Fibroblast of pulmonary artery (primary cell): ENCODE data around the gene HBQ1.
"Not testable (repeated sequence)": the region's sequence is repeated elsewhere in the genome, so short reads cannot be mapped to it uniquely, and the experiment has no call there.

ENCODE experiments used
- DNase-seq: peaks from one replicate; pipeline ENCODE4 v3.0.0-alpha.2; 2010; ENCODE audit warnings: low read depth
- H3K4me3 ChIP-seq: replicated peaks from 2 replicates; pipeline ENCODE4 v1.5.1; 2011; ENCODE audit warnings: low read depth, mild to moderate bottlenecking, control low read depth, low read length, moderate library complexity
- TF ChIP-seq, protein P1 (sequence below): IDR thresholded peaks from 2 replicates; pipeline ENCODE4 v1.5.1; 2011; ENCODE audit warnings: mild to moderate bottlenecking, control low read depth, low read length, inconsistent platforms; ENCODE audit errors: missing control alignments

HBQ1 gene

GRCh38 chr16:162271-162991 lies 17.8 kb upstream of the HBQ1 start:
- no peak for DNase-seq
- TF ChIP-seq, protein P1, sequence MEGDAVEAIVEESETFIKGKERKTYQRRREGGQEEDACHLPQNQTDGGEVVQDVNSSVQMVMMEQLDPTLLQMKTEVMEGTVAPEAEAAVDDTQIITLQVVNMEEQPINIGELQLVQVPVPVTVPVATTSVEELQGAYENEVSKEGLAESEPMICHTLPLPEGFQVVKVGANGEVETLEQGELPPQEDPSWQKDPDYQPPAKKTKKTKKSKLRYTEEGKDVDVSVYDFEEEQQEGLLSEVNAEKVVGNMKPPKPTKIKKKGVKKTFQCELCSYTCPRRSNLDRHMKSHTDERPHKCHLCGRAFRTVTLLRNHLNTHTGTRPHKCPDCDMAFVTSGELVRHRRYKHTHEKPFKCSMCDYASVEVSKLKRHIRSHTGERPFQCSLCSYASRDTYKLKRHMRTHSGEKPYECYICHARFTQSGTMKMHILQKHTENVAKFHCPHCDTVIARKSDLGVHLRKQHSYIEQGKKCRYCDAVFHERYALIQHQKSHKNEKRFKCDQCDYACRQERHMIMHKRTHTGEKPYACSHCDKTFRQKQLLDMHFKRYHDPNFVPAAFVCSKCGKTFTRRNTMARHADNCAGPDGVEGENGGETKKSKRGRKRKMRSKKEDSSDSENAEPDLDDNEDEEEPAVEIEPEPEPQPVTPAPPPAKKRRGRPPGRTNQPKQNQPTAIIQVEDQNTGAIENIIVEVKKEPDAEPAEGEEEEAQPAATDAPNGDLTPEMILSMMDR = no peak
- no peak overlapping the region for H3K4me3 ChIP-seq

- not testable (repeated sequence) for DNase-seq, H3K4me3 ChIP-seq
These were observed 17.1 kb upstream of the HBQ1 start for GRCh38 chr16:163139-163538.

DNA sequence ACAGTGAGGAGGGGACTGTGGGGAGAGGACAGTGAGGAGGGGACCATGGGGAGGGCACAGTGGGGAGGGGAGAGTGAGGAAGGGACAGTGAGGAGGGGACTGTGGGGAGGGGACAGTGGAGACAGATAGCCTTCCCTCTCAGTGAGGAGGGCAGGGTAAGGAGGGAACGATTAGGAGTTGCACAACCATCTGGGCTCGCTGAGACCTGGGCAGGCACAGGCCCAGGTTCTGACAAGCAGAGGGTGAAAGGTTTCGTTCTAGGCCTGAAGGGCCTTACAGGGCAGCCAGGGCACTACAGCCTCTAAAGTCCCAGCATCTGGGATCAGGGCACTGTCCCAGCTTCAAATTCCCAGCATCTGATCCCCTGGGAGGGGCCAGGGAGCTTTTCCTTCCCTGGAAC lies 16.6 kb upstream of the HBQ1 start:
- DNase-seq, H3K4me3 ChIP-seq: not testable (repeated sequence)

DNA sequence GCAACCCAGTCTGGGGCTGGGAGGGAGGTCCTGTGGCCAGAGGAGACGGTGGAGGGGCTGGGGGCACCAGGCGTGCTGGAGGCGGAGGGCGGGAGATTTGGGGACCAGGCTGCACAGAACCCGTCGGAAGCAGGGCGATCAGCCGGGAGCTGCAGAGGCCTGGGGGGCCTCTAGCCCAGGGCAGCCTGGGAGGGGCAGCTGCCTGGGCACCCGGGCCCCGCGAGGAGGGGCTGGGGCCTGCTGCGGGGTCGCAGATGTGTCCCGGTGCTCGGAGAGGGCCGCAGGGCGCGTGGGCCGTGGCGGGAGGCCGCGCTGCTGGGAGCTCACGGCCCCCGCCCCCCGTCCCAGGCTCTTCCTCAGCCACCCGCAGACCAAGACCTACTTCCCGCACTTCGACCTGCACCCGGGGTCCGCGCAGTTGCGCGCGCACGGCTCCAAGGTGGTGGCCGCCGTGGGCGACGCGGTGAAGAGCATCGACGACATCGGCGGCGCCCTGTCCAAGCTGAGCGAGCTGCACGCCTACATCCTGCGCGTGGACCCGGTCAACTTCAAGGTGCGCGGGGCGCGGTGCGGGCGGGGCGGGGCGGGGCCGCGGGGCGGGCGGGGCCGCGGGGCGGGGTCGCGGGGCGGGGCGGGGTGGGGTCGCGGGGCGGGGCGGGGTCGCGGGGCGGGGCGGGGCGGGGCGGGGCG lies 16.0 kb upstream of the HBQ1 start:
- DNase-seq = not testable (repeated sequence)

DNA sequence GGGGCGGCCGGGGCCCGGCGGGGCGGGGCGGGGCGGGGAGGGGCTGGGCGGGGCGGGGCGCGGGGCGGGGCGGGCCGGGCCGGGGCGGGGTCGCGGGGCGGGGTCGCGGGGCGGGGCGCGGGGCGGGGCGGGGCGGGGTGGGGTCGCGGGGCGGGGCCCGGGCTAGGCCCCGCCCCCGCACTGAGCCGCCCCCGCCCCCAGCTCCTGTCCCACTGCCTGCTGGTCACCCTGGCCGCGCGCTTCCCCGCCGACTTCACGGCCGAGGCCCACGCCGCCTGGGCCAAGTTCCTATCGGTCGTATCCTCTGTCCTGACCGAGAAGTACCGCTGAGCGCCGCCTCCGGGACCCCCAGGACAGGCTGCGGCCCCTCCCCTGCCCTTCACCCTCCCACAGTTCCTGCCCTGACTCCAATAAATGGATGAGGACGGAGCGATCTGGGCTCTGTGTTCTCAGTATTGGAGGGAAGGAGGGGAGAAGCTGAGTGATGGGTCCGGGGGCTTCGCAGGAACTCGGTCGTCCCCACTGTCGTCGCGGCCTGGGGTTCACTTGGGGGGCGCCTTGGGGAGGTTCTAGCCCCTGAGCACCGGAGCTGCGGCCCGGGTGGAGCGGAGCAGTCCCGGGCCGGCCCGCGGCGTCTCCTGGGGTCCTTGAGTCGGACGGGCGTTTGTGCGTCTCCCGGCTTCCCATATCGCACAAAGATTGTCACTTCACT lies 15.3 kb upstream of the HBQ1 start:
- no peak overlapping the region for H3K4me3 ChIP-seq

More for the DNA sequence above, 16.0 kb upstream of the HBQ1 start:
- H3K4me3 ChIP-seq = not testable (repeated sequence)

DNA sequence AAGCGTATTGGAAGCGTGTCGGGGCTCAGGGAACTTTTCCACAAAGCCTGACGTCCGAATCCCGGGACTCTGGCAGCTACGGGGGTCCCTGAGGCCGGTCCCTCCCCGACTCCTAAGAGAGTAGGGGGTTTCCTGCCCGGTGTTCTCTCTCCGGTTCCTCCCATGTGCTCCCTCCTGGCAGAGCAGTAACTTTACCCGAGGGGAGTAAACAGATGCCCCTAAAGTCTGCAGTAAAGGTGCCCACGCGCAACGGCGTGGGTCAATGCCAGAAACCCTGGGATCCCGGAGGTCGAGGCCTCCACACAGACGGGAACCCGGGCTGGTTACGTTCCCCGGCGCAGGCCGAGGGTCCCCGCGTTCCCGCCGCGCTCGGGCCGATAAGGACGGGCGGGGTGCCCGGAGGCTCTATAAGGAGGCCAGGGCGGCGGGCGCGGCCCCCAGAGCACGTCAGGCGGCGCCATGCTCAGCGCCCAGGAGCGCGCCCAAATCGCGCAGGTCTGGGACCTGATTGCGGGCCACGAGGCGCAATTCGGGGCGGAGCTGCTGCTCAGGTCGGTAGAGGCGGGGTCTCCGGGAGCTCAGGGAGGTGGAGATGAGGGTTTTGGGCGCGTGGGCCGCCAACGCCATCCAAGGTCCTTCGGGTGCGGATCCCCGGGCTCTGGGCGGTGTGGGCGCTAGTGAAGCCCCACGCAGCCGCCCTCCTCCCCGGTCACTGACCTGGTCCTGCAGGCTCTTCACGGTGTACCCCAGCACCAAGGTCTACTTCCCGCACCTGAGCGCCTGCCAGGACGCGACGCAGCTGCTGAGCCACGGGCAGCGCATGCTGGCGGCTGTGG lies 14.5 kb upstream of the HBQ1 start, which contains the start of gene HBM:
Gene HBM (plus strand): TSS at position 440 of the 836 bp plus-strand sequence. CDS start 20 bp downstream, at position 460.
- no peak for DNase-seq
- no peak within 1 kb of the TSS for H3K4me3 ChIP-seq
- TF ChIP-seq, protein P1 = no peak

More for the DNA sequence above, 15.3 kb upstream of the HBQ1 start:
- TF ChIP-seq, protein P1 = no peak
- no peak for DNase-seq

GRCh38 chr16:166375-167121 lies 13.7 kb upstream of the HBQ1 start:
- DNase-seq = no peak
- H3K4me3 ChIP-seq = no peak overlapping the region
- TF ChIP-seq, protein P1 = no peak
